CD4-positive, alpha-beta T cell treated with Interferon gamma for 1 hour (primary cell): ENCODE measurements around the gene MYL9.

Experiments
- DNase-seq: peaks from one replicate; pipeline ENCODE4 v3.0.0-alpha.2; 2020

The MYL9 gene

GRCh38 chr20:36527331-36528125 is 13.8 kb upstream of the MYL9 start:
- no peak for DNase-seq

GRCh38 chr20:36528176-36528874 is 13.0 kb upstream of the MYL9 start:
- DNase-seq: no peak

- DNase-seq: no peak
Observed at GRCh38 chr20:36528875-36529417, 12.4 kb upstream of the MYL9 start.

DNA sequence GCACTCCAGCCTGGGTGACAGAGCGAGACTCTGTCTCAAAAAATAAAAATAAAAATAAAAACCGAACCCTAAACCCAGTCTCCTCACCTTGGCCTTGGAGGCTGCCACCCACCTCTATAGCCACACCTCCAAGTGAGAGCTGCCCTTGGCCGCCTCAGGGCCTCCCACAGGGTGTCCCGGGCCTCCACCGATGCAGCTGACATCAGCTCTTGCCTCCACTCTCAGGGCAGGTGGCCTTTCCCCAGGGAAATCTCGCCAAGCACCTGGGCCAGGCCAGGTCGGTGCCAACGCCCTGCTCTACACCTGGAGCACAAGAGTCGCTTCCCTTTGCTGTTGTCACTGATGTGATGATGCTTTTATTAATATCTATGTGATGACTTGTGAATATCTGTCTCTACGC is 8.9 kb upstream of the MYL9 start:
- DNase-seq: no peak

- no peak for DNase-seq
Observed at GRCh38 chr20:36532822-36533221, 8.5 kb upstream of the MYL9 start.

- no peak for DNase-seq
Observed at GRCh38 chr20:36538026-36538722, 3.1 kb upstream of the MYL9 start.

DNA sequence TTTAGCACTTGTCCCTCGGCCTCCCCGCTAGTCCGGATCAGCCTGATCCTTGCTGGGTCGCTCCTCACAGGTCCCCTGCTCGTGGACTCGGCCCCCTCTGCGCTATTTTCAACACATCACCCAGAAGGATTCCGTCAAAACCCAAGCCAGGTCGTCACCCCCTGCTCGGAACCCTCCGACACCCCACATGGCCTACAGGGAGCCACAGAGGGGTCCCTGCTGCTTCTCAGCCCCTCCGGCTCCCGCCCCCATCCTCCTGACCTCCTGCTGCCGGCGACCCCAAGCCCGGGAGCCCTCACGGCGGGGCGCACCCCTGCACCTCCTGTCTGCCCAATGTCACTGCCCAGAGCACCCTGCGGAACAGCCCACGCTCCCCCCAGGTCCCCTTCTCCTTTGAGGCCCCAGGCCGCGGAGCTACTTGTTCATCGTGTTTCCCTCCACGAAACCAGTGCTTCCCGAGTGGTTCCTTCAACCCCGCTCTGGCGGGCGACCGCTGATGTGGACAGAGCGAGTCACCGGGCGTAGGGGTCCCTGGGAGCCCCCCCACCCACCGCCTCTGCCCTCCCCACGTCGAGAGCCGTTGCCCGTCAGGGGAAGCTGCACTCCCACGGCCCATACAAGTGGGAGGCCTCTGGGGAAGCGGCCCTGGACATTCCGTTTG is 638 bp upstream of the MYL9 start:
- no peak for DNase-seq

DNA sequence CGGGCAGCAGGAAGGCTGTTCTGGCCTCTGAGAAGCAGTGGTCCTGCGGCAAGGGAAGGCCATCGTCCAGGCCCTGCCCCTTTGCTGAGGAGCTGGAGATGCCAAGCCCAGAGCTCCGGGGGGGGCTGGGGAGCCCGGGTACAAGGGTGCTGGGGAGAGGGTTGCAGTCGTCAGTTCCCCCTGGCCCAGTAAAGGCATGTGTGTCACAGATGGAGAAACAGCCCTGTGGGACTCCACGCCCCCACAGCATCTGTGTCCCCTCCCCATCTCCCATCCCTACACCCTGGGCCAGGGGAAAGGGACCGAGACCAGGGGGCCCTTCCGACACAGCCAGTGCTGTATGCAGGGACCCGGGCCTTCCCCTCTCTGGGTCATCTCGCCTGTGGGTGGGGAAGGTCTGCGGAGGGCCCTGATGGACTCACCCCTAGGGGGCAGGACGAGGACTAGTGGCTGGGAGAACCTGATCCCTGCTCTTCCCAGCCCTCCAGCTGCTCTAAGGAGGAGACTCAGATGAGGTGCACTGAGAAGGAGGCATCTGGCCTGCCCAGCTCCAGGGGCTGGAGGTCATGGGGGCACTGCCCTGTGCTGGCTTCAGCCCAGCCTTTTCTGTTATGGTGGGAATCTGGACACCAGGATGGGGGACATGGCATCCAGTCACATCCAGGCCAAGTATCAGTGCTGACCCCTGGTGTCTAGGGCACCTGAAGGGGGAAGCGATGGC is 609 bp downstream of the MYL9 start:
- DNase-seq: no peak

GRCh38 chr20:36542516-36543183 is 1.3 kb downstream of the MYL9 start:
- DNase-seq: no peak

GRCh38 chr20:36543184-36544133 is 2.1 kb downstream of the MYL9 start:
- no peak for DNase-seq

DNA sequence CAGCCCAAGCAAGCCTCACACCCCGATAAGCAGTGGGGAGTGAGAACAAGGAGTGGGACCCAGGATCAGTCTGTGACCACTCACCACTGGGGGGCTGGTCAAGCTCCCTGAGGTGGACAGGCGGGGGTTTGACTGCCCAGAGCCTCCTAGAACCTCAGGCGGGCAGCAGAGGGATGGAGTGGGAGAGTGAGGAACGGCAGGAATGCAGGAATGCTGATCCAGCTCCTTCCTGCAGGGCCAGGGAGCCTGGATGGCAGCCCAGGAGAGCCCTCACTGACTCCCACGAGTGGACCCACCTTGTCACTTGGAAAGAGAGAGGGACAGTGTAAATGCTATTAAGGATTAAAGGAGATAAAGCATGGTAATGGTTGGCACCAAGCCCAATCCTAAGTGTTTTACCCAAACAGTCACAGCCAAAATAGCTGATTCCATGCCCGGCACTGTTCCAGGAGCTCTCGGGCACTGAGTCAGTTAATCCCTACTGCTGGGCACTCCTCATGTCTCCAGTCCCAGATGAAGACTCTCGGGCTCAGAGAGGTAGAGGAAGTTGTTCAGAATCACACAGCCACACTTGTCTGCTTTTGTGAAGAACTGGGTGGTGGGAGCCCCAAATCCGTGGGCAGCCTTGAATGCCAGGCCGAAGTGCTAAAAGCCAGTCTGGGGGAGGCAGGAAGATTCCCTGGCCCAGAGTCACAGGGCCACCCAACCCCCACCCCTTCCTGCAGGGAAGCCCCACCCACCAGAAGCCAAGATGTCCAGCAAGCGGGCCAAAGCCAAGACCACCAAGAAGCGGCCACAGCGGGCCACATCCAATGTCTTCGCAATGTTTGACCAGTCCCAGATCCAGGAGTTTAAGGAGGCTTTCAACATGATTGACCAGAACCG is 3.1 kb downstream of the MYL9 start:
- no peak for DNase-seq

DNA sequence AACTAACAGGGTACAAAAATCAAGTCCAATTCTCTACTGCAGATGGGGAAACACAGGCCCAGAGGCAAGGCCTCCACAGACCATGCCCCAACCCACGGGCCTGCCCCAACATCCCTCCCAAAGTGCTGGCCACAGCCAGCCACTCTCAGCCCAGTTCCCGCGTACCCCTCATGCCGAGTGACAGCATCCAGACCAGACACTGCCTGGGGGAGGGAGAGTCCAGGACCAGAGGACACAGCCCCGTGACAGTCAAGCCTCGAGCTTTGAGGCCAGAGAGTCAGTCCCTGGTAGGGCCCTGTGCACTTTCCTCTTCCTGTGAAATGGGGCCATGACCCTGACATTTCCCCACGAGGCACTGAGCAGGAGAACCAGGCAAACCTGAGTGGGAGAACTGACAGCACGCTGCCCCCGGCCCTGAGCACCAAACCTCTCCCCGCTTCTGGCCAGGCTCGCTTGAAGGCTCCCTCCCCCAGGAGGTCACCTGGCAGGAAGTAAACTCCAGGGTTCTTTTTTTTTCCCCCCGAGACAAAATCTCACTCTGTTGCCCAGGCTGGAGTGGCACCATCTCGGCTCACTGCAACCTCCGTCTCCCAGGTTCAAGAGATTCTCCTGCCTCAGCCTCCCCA is 4.9 kb downstream of the MYL9 start:
- no peak for DNase-seq

DNA sequence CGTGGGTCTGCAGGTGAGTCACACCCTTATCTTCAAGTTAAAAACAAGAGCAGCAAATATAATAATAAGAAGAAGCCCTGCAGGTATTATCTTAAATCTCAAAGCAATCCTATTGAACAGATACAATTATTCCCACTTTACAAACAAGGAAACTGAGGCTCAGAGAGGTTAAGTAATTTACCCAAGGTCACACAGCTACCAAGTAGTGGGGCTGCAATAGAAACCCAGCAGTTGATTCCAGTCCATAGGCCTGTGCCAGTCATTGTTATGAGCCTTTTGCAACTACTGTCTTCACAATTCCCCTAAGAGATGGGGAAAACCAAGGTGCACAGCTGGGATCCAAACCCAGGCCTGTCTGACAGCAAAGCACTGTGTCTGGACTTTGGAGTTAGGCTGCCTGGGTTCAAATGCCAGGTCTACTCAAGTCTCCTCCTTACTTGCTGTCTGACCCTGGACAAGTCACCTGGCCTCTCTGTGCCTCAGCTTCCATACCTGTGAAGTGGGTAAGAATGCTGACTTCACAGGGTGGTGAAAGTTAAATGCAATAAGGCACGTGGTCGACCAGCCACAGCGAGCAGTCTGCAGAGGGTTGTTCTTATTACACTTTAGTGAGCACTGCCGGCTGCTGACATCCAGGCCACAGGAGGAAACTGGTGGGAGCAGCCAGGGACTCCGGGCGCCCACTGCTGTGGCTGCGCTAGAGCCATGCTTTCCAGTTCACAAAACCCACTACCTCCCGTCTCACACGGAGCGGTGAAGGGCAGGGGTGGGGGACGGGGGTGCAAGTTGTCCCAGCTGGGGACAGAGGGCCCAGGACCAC is 6.1 kb downstream of the MYL9 start:
- no peak for DNase-seq

- DNase-seq: no peak
Observed at GRCh38 chr20:36548006-36548315, 6.6 kb downstream of the MYL9 start.

DNA sequence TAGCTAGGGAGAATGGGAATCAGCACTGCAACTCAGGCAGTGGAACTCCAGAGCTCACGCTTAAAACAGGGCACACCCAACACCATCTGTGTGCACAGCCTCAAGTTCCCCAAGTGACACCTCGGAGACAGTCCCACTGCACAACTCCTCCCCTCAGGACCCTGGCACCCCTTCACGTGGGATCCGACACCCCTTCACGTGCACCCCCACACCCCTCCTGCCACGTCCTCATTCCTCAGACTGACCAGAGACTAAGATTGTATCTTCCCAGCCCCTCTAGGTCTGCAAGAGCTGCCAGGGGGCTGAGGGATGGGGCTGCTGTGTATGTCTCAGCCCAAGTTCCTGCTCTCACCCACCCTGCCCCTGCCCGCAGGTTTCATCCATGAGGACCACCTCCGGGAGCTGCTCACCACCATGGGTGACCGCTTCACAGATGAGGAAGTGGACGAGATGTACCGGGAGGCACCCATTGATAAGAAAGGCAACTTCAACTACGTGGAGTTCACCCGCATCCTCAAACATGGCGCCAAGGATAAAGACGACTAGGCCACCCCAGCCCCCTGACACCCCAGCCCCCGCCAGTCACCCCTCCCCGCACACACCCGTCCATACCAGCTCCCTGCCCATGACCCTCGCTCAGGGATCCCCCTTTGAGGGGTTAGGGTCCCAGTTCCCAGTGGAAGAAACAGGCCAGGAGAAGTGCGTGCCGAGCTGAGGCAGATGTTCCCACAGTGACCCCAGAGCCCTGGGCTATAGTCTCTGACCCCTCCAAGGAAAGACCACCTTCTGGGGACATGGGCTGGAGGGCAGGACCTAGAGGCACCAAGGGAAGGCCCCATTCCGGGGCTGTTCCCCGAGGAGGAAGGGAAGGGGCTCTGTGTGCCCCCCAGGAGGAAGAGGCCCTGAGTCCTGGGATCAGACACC is 7.6 kb downstream of the MYL9 start:
- DNase-seq: no peak

DNA sequence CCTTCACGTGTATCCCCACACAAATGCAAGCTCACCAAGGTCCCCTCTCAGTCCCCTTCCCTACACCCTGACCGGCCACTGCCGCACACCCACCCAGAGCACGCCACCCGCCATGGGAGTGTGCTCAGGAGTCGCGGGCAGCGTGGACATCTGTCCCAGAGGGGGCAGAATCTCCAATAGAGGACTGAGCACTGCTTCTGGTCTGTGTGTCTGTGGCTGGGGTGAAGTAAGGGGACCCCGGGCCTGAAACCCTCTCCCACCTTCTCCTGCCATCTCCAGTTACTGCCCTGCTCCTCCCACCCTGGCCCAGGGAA is 8.3 kb downstream of the MYL9 start:
- no peak for DNase-seq
